ENCODE measurements around the gene LDAH.

LDAH gene

GRCh38 chr2:20666005-20666303 is 156.9 kb downstream of the LDAH start:
- CTCF ChIA-PET: interaction anchor here (0.8 to 8.1 kb wide), 7 partner anchors 9 to 650 kb away, joined by 3 to 115 read pairs (median 4); no protein-coding TSS in a partner anchor
- Histone ChIP-seq H3K27me3 (replicated peaks in 2 of 5; ENCODE audit: control insufficient read depth in 4 of 5, insufficient read depth in 5 of 5, low read length in 4 of 5) (peaks cover 3 to 92% (median 57%) of the 10 kb centered on the region in 5 experiments), H3K27ac (ENCODE audit: insufficient read depth in 1 of 2, low read depth in 1 of 2, low read length in 2 of 2, poor library complexity in 1 of 2, severe bottlenecking in 2 of 2) (no peak overlapping the region), H3K9me3 (ENCODE audit: control extremely low read depth in 1 of 5, control insufficient read depth in 4 of 5, insufficient read depth in 2 of 5, low read depth in 1 of 5, low read length in 4 of 5) (no peaks in the 10 kb centered on the region), H3K36me3 (ENCODE audit: control insufficient read depth in 4 of 4, insufficient read depth in 4 of 4, low read length in 3 of 4) (no peaks in the 10 kb centered on the region), H3K4me3 (ENCODE audit: control insufficient read depth in 1 of 7, extremely low read depth in 1 of 7, insufficient read depth in 4 of 7, low read depth in 2 of 7, low read length in 6 of 7) (peak overlapping the region; percentile 15 to 66 (median 51)), H3K4me1 (ENCODE audit: control extremely low read depth in 1 of 4, control insufficient read depth in 4 of 4, insufficient read depth in 4 of 4, low read length in 3 of 4) (peaks cover 0 to 35% (median 30%) of the 10 kb centered on the region in 4 experiments)
- 2% methylated on average over 21 of the region's 34 CpGs for WGBS (ENCODE audit: insufficient coverage)
- DNase-seq: peak in 1 of 3 donors; percentile 45
- POLR2A ChIA-PET: no interaction called here

GRCh38 chr2:20665243-20666004 is 157.5 kb downstream of the LDAH start:
- WGBS (ENCODE audit: insufficient coverage): 3% methylated on average over 44 of the region's 49 CpGs
- Histone ChIP-seq H3K36me3 (ENCODE audit: control insufficient read depth in 4 of 4, insufficient read depth in 4 of 4, low read length in 3 of 4) (no peaks in the 10 kb centered on the region), H3K27me3 (replicated peaks in 2 of 5; ENCODE audit: control insufficient read depth in 4 of 5, insufficient read depth in 5 of 5, low read length in 4 of 5) (peaks cover 3 to 91% (median 58%) of the 10 kb centered on the region in 5 experiments), H3K4me1 (ENCODE audit: control extremely low read depth in 1 of 4, control insufficient read depth in 4 of 4, insufficient read depth in 4 of 4, low read length in 3 of 4) (peaks cover 0 to 34% (median 29%) of the 10 kb centered on the region in 4 experiments), H3K4me3 (ENCODE audit: control insufficient read depth in 1 of 7, extremely low read depth in 1 of 7, insufficient read depth in 4 of 7, low read depth in 2 of 7, low read length in 6 of 7) (peak overlapping the region in 6 of 7 experiments; percentile 15 to 66 (median 57)), H3K9me3 (ENCODE audit: control extremely low read depth in 1 of 5, control insufficient read depth in 4 of 5, insufficient read depth in 2 of 5, low read depth in 1 of 5, low read length in 4 of 5) (no peaks in the 10 kb centered on the region), H3K27ac (ENCODE audit: insufficient read depth in 1 of 2, low read depth in 1 of 2, low read length in 2 of 2, poor library complexity in 1 of 2, severe bottlenecking in 2 of 2) (no peak overlapping the region)
- POLR2A ChIA-PET: no interaction called here
- CTCF ChIA-PET: interaction anchor here (0.8 to 8.1 kb wide), 7 partner anchors 10 to 651 kb away, joined by 3 to 115 read pairs (median 4); no protein-coding TSS in a partner anchor
- peak in 2 of 3 donors; percentile 33 to 41 for DNase-seq

DNA sequence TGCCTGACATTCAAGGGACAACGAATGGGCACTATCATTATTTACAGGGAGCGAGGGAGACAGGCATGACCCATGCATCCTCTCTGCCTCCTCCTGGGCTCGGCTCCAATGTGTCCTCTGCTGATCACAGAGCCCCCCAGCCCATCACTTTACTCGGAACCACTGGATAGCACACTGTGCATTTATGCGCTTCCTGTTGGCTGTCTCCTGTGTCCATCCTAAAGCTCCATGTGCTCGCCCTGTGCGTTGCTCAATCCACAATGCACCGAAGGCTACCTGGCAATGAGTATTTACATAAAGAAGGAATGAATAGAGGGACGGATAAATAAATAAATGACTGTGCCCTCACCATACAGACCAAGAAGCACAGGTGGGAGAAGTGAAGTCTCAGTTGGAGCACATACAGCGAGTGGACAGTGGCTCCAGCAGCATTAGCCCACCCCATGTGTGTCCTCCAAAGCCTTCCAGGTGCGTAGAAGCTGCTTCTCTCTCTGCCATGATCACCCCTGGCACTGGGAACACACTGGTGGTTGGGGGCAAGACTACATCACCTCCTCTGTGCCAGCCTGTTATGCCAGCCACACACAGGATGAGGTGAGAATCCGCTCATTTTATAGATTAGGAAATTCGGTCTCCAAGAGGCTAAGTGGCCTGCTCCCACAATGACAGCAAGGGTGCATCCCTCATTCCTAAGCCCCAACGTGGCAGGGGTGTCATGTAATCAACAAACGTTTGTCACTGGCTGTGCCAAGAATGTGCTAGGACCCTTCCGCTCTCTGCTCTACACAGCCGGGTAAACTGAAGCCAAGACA is 158.3 kb downstream of the LDAH start:
- Histone ChIP-seq H3K4me1 (ENCODE audit: control extremely low read depth in 1 of 4, control insufficient read depth in 4 of 4, insufficient read depth in 4 of 4, low read length in 3 of 4) (peaks cover 0 to 34% (median 23%) of the 10 kb centered on the region in 4 experiments), H3K4me3 (ENCODE audit: control insufficient read depth in 1 of 7, extremely low read depth in 1 of 7, insufficient read depth in 4 of 7, low read depth in 2 of 7, low read length in 6 of 7) (peak overlapping the region in 2 of 7 experiments; percentile 63 to 66), H3K27me3 (replicated peaks in 2 of 5; ENCODE audit: control insufficient read depth in 4 of 5, insufficient read depth in 5 of 5, low read length in 4 of 5) (peaks cover 3 to 85% (median 59%) of the 10 kb centered on the region in 5 experiments), H3K36me3 (ENCODE audit: control insufficient read depth in 4 of 4, insufficient read depth in 4 of 4, low read length in 3 of 4) (no peaks in the 10 kb centered on the region), H3K9me3 (ENCODE audit: control extremely low read depth in 1 of 5, control insufficient read depth in 4 of 5, insufficient read depth in 2 of 5, low read depth in 1 of 5, low read length in 4 of 5) (no peaks in the 10 kb centered on the region), H3K27ac (ENCODE audit: insufficient read depth in 1 of 2, low read depth in 1 of 2, low read length in 2 of 2, poor library complexity in 1 of 2, severe bottlenecking in 2 of 2) (no peak overlapping the region)
- CTCF ChIA-PET: interaction anchor here (0.7 to 8.1 kb wide), 6 partner anchors 10 to 295 kb away, joined by 4 to 115 read pairs (median 29); partner anchors contain the start of gene HS1BP3
- DNase-seq: no peak
- WGBS (ENCODE audit: insufficient coverage): 41% methylated on average over 13 of the region's 17 CpGs
- POLR2A ChIA-PET: no interaction called here

- POLR2A ChIA-PET: no interaction called here
- Histone ChIP-seq H3K27me3 (replicated peaks in 2 of 5; ENCODE audit: control insufficient read depth in 4 of 5, insufficient read depth in 5 of 5, low read length in 4 of 5) (peaks cover 3 to 79% (median 58%) of the 10 kb centered on the region in 5 experiments), H3K4me3 (ENCODE audit: control insufficient read depth in 1 of 7, extremely low read depth in 1 of 7, insufficient read depth in 4 of 7, low read depth in 2 of 7, low read length in 6 of 7) (no peak overlapping the region), H3K9me3 (ENCODE audit: control extremely low read depth in 1 of 5, control insufficient read depth in 4 of 5, insufficient read depth in 2 of 5, low read depth in 1 of 5, low read length in 4 of 5) (no peaks in the 10 kb centered on the region), H3K36me3 (ENCODE audit: control insufficient read depth in 4 of 4, insufficient read depth in 4 of 4, low read length in 3 of 4) (no peaks in the 10 kb centered on the region), H3K27ac (ENCODE audit: insufficient read depth in 1 of 2, low read depth in 1 of 2, low read length in 2 of 2, poor library complexity in 1 of 2, severe bottlenecking in 2 of 2) (no peak overlapping the region), H3K4me1 (ENCODE audit: control extremely low read depth in 1 of 4, control insufficient read depth in 4 of 4, insufficient read depth in 4 of 4, low read length in 3 of 4) (peaks cover 0 to 34% (median 19%) of the 10 kb centered on the region in 4 experiments)
- 100% methylated on average over 1 of the region's 2 CpGs for WGBS (ENCODE audit: insufficient coverage)
- no peak for DNase-seq
- CTCF ChIA-PET: interaction anchor here (0.7 to 8.1 kb wide), 9 partner anchors 12 to 653 kb away, joined by 3 to 115 read pairs (median 4); partner anchors contain the start of gene HS1BP3
Measured at GRCh38 chr2:20664071-20664390, 158.9 kb downstream of the LDAH start.

DNA sequence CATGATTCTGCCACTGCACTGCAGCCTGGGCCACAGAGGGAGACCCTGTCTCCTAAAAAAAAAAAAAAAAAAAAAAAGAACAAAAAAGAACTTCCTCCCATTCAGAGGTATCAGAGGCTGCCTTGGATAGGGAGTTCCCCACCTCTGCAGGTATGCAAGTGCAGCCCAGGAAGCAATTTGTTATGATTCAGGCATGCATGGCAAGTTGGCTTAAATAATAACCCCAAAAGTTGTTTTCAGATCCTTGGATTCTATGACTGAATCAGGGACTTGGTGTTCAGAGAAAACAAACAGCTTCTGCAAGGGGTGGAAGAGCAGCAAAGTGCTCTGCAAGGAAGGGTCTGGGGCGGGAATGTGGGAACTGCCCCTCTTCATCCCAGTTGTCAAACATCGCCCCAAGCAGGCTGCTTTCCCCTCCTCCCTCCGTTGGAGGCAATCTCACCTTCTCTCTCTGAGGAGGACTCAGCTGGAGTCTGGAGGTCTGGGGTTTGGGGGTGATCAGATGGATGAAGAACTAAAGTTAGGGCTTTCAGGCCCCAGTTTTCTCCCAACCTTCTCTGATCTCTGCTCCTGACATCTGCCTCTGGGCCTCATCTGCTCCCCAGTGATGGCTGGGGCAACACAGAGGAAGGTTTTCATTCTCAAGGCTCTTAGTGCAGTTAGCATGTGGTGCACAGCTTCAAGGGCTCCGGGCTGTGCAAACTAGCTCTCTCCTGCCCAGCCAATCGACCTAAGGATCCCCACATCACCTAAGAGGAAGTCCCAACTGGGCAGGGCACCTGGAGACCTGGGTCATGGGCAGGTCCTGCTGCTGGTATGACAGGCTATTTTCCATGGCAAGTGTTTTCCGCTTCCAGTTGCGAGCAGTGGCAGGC is 159.5 kb downstream of the LDAH start:
- H3K27ac ChIP-seq (ENCODE audit: insufficient read depth in 1 of 2, low read depth in 1 of 2, low read length in 2 of 2, poor library complexity in 1 of 2, severe bottlenecking in 2 of 2): no peak overlapping the region
- H3K9me3 ChIP-seq (ENCODE audit: control extremely low read depth in 1 of 5, control insufficient read depth in 4 of 5, insufficient read depth in 2 of 5, low read depth in 1 of 5, low read length in 4 of 5): no peaks in the 10 kb centered on the region
- DNase-seq: no peak
- 65% methylated on average over 5 of the region's 7 CpGs for WGBS (ENCODE audit: insufficient coverage)
- H3K4me3 ChIP-seq (ENCODE audit: control insufficient read depth in 1 of 7, extremely low read depth in 1 of 7, insufficient read depth in 4 of 7, low read depth in 2 of 7, low read length in 6 of 7): no peak overlapping the region
- H3K36me3 ChIP-seq (ENCODE audit: control insufficient read depth in 4 of 4, insufficient read depth in 4 of 4, low read length in 3 of 4): no peaks in the 10 kb centered on the region
- peaks cover 0 to 29% (median 19%) of the 10 kb centered on the region in 4 experiments for H3K4me1 ChIP-seq (ENCODE audit: control extremely low read depth in 1 of 4, control insufficient read depth in 4 of 4, insufficient read depth in 4 of 4, low read length in 3 of 4)
- peaks cover 3 to 73% (median 53%) of the 10 kb centered on the region in 5 experiments for H3K27me3 ChIP-seq (replicated peaks in 2 of 5; ENCODE audit: control insufficient read depth in 4 of 5, insufficient read depth in 5 of 5, low read length in 4 of 5)
- ChIA-PET CTCF (interaction anchor here (0.8 to 8.1 kb wide), 12 partner anchors 8 to 654 kb away, joined by 3 to 115 read pairs (median 4); partner anchors contain the start of gene HS1BP3), POLR2A (no interaction called here)

GRCh38 chr2:20662308-20662937 is 160.5 kb downstream of the LDAH start:
- Histone ChIP-seq H3K4me1 (ENCODE audit: control extremely low read depth in 1 of 4, control insufficient read depth in 4 of 4, insufficient read depth in 4 of 4, low read length in 3 of 4) (peaks cover 0 to 20% (median 16%) of the 10 kb centered on the region in 4 experiments), H3K36me3 (ENCODE audit: control insufficient read depth in 4 of 4, insufficient read depth in 4 of 4, low read length in 3 of 4) (no peaks in the 10 kb centered on the region), H3K27me3 (replicated peaks in 2 of 5; ENCODE audit: control insufficient read depth in 4 of 5, insufficient read depth in 5 of 5, low read length in 4 of 5) (peaks cover 3 to 63% (median 43%) of the 10 kb centered on the region in 5 experiments), H3K9me3 (ENCODE audit: control extremely low read depth in 1 of 5, control insufficient read depth in 4 of 5, insufficient read depth in 2 of 5, low read depth in 1 of 5, low read length in 4 of 5) (no peaks in the 10 kb centered on the region), H3K4me3 (ENCODE audit: control insufficient read depth in 1 of 7, extremely low read depth in 1 of 7, insufficient read depth in 4 of 7, low read depth in 2 of 7, low read length in 6 of 7) (no peak overlapping the region), H3K27ac (ENCODE audit: insufficient read depth in 1 of 2, low read depth in 1 of 2, low read length in 2 of 2, poor library complexity in 1 of 2, severe bottlenecking in 2 of 2) (no peak overlapping the region)
- no peak for DNase-seq
- POLR2A ChIA-PET: no interaction called here
- CTCF ChIA-PET: interaction anchor here (1.0 to 8.1 kb wide), 23 partner anchors 7 to 503 kb away, joined by 3 to 115 read pairs (median 5); partner anchors contain the start of genes HS1BP3 and RHOB
- WGBS (ENCODE audit: insufficient coverage): 85% methylated on average over 3 of the region's 5 CpGs
